GM23338 (cell line): ENCODE measurements around the gene TECPR2. TPM values are rescaled to one million over a fixed set of nuclear protein-coding genes. Genes with fewer than 3 reads are reported as not detected.
A peak's percentile ranks its signal among the peaks of the same experiment; 100 is the strongest.

Experiments used
- ATAC-seq: fragments of 200-7000 bp; cut with Tn5 transposase; 3 replicates; pipeline ENCODE4 v1.9.1; 2020
- DNase-seq: peaks from one replicate; pipeline ENCODE4 v3.0.0-alpha.2; 2015; ENCODE audit warnings: low spot score
- H2AFZ ChIP-seq: fragments of 200-600 bp; sonication (generic); 2 replicates; pipeline ENCODE4 v1.8.0; 2016; ENCODE audit warnings: antibody characterized with exemption, mild to moderate bottlenecking, moderate library complexity
- H3F3A ChIP-seq: fragments of 200-600 bp; sonication (generic); replicated peaks from 2 replicates; pipeline ENCODE4 v1.8.0; 2017; ENCODE audit warnings: antibody characterized with exemption, mixed run types, low read depth
- H3K27ac ChIP-seq: fragments of 200-600 bp; sonication (generic); 2 replicates; pipeline ENCODE4 v1.6.1; 2016; ENCODE audit warnings: low read depth
- H3K27me3 ChIP-seq: fragments of 200-600 bp; sonication (generic); 2 replicates; pipeline ENCODE4 v1.8.0; 2016; ENCODE audit warnings: mild to moderate bottlenecking, mixed run types, moderate library complexity; ENCODE audit not compliant: insufficient read depth
- H3K36me3 ChIP-seq: fragments of 200-600 bp; sonication (generic); 2 replicates; pipeline ENCODE4 v1.8.0; 2016; ENCODE audit warnings: mild to moderate bottlenecking; ENCODE audit not compliant: insufficient read depth
- H3K4me1 ChIP-seq: fragments of 200-600 bp; sonication (generic); 2 replicates; pipeline ENCODE4 v1.8.0; 2016; ENCODE audit warnings: mild to moderate bottlenecking, moderate library complexity; ENCODE audit not compliant: insufficient read depth
- H3K4me2 ChIP-seq: fragments of 200-600 bp; sonication (generic); 2 replicates; pipeline ENCODE4 v1.7.1; 2017; ENCODE audit warnings: mixed run types
- H3K4me3 ChIP-seq: fragments of 200-600 bp; sonication (generic); 2 replicates; pipeline ENCODE4 v1.6.1; 2016; ENCODE audit warnings: mixed run types
- H3K79me2 ChIP-seq: fragments of 200-600 bp; sonication (generic); replicated peaks from 2 replicates; pipeline ENCODE4 v1.8.0; 2017; ENCODE audit warnings: mild to moderate bottlenecking; ENCODE audit not compliant: insufficient read depth
- H3K9me2 ChIP-seq: fragments of 200-600 bp; sonication (generic); 2 replicates; pipeline ENCODE4 v1.8.0; 2017; ENCODE audit not compliant: insufficient read depth
- H4K20me1 ChIP-seq: fragments of 200-600 bp; sonication (generic); replicated peaks from 2 replicates; pipeline ENCODE4 v1.8.0; 2017; ENCODE audit warnings: mild to moderate bottlenecking; ENCODE audit not compliant: insufficient read depth
- H3K27ac Mint-ChIP-seq: 2 replicates; pipeline ENCODE4 v1.8.0; 2020; ENCODE audit warnings: inconsistent platforms, mild to moderate bottlenecking, moderate library complexity, mixed read lengths
- H3K27me3 Mint-ChIP-seq: 3 replicates; pipeline ENCODE4 v1.8.0; 2022; ENCODE audit warnings: low read depth, mild to moderate bottlenecking, moderate library complexity, mixed read lengths, inconsistent platforms; ENCODE audit not compliant: insufficient read depth, poor library complexity
- H3K36me3 Mint-ChIP-seq: 3 replicates; pipeline ENCODE4 v1.8.0; 2021; ENCODE audit warnings: low read depth, mild to moderate bottlenecking, inconsistent platforms, moderate library complexity, mixed read lengths
- H3K4me1 Mint-ChIP-seq: 3 replicates; pipeline ENCODE4 v1.8.0; 2020; ENCODE audit warnings: mild to moderate bottlenecking, inconsistent platforms, mixed read lengths
- H3K4me3 Mint-ChIP-seq: 3 replicates; pipeline ENCODE4 v1.8.0; 2021; ENCODE audit warnings: moderate library complexity, mild to moderate bottlenecking, inconsistent platforms, mixed read lengths
- H3K9me3 Mint-ChIP-seq: 3 replicates; pipeline ENCODE4 v1.8.0; 2020; ENCODE audit warnings: moderate library complexity, mild to moderate bottlenecking, inconsistent platforms, mixed read lengths
- CREB1 ChIP-seq: fragments of 250-450 bp; sonication (Bioruptor Pico); IDR thresholded peaks from 2 replicates; pipeline ENCODE4 v1.5.0; 2020; ENCODE audit warnings: low read depth, mild to moderate bottlenecking, moderate library complexity
- EZH2 ChIP-seq: fragments of 200-600 bp; sonication (generic); IDR thresholded peaks from one replicate; pipeline ENCODE4 v1.8.0; 2017; ENCODE audit warnings: antibody characterized with exemption, mild to moderate bottlenecking, low read depth; ENCODE audit not compliant: unreplicated experiment
- EZH2phosphoT487 ChIP-seq: fragments of 200-600 bp; sonication (generic); IDR thresholded peaks from one replicate; pipeline ENCODE4 v1.8.1; 2018; ENCODE audit warnings: antibody characterized with exemption; ENCODE audit not compliant: unreplicated experiment
- JUNB ChIP-seq: IDR thresholded peaks from one replicate; pipeline ENCODE4 v1.6.1; 2016; ENCODE audit warnings: antibody characterized with exemption; ENCODE audit not compliant: unreplicated experiment
- NANOG ChIP-seq: IDR thresholded peaks from 2 replicates; pipeline ENCODE4 v1.6.1; 2016; ENCODE audit warnings: antibody characterized with exemption, borderline replicate concordance
- POLR2AphosphoS5 ChIP-seq: IDR thresholded peaks from 2 replicates; pipeline ENCODE4 v1.6.1; 2016; ENCODE audit warnings: antibody characterized with exemption, low read depth
- STAT1 ChIP-seq: IDR thresholded peaks from one replicate; pipeline ENCODE4 v1.6.1; 2016; ENCODE audit warnings: antibody characterized with exemption; ENCODE audit not compliant: unreplicated experiment
- ZNF114 ChIP-seq: fragments of 250-450 bp; sonication (Bioruptor Pico); IDR thresholded peaks from 2 replicates; pipeline ENCODE4 v1.5.0; 2020; ENCODE audit warnings: mild to moderate bottlenecking, moderate library complexity
- ZNF331 ChIP-seq: fragments of 250-450 bp; sonication (Bioruptor Pico); IDR thresholded peaks from 2 replicates; pipeline ENCODE4 v1.5.0; 2020; ENCODE audit warnings: low read depth, mild to moderate bottlenecking, moderate library complexity
- polyA plus RNA-seq: library from polyadenylated mRNA; unstranded; fragments of >200 nt; fragmentation: Nextera tagmentation; extraction: Ambion mirVana; gene quantifications from 2 replicates; pipeline ENCODE4 v1.2.1, GENCODE V29; 2016
- total RNA-seq: library from RNA; depleted of rRNA; stranded (reverse); fragments of >200 nt; shearing (Covaris generic); gene quantifications from 2 replicates; pipeline ENCODE4 v1.2.3, GENCODE V29; 2014
- TF ChIP-seq, protein P1 (sequence below): IDR thresholded peaks from one replicate; pipeline ENCODE4 v1.6.1; 2018; ENCODE audit warnings: antibody characterized with exemption; ENCODE audit not compliant: unreplicated experiment
- TF ChIP-seq, protein P2 (sequence below), 2 experiments: fragments of 200-600 bp in 1 of 2; sonication (generic) in 1 of 2; conservative IDR thresholded peaks; 2 replicates each; pipeline versions ENCODE4 v1.5.1 to v1.6.1; 2016 to 2017; ENCODE audit warnings: antibody characterized with exemption in 2 of 2, low read depth in 2 of 2, mild to moderate bottlenecking in 2 of 2, moderate library complexity in 1 of 2
- TF ChIP-seq, protein P3 (sequence below): IDR thresholded peaks from 2 replicates; pipeline ENCODE4 v1.6.1; 2016; ENCODE audit warnings: antibody characterized with exemption

Gene TECPR2
- total and polyA plus RNA-seq, 2 experiments from 2014 or later = 4.8 to 20.5 TPM

DNA sequence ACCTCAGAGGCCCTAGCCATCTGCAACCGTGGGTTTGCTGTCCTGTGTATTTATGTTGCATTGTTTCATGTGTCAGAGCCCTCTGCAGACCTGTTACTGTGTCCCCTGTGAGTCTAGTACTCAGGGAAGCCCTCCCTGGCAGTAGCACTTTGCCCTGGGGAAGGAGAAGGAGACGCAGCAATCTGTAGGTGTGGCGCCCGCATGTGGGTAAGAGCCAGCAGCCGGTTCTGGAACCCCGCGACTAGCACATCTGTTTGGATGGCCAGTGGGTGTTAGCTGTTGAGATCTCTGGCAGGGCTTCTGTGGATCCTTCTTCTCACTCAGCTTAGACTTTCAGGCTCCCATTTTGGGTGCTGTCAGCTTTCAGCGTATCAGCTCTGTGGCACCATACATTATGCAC, 57.0 kb downstream of the TECPR2 start (continued):
- TF ChIP-seq, protein P1, sequence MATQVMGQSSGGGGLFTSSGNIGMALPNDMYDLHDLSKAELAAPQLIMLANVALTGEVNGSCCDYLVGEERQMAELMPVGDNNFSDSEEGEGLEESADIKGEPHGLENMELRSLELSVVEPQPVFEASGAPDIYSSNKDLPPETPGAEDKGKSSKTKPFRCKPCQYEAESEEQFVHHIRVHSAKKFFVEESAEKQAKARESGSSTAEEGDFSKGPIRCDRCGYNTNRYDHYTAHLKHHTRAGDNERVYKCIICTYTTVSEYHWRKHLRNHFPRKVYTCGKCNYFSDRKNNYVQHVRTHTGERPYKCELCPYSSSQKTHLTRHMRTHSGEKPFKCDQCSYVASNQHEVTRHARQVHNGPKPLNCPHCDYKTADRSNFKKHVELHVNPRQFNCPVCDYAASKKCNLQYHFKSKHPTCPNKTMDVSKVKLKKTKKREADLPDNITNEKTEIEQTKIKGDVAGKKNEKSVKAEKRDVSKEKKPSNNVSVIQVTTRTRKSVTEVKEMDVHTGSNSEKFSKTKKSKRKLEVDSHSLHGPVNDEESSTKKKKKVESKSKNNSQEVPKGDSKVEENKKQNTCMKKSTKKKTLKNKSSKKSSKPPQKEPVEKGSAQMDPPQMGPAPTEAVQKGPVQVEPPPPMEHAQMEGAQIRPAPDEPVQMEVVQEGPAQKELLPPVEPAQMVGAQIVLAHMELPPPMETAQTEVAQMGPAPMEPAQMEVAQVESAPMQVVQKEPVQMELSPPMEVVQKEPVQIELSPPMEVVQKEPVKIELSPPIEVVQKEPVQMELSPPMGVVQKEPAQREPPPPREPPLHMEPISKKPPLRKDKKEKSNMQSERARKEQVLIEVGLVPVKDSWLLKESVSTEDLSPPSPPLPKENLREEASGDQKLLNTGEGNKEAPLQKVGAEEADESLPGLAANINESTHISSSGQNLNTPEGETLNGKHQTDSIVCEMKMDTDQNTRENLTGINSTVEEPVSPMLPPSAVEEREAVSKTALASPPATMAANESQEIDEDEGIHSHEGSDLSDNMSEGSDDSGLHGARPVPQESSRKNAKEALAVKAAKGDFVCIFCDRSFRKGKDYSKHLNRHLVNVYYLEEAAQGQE = no peak
- TF ChIP-seq ZNF331 (CRISPR knock-in tag) (no peak), POLR2AphosphoS5 (no peak), CREB1 (CRISPR knock-in tag) (no peak), EZH2phosphoT487 (no peak), EZH2 (no peak)
- TF ChIP-seq, protein P2, sequence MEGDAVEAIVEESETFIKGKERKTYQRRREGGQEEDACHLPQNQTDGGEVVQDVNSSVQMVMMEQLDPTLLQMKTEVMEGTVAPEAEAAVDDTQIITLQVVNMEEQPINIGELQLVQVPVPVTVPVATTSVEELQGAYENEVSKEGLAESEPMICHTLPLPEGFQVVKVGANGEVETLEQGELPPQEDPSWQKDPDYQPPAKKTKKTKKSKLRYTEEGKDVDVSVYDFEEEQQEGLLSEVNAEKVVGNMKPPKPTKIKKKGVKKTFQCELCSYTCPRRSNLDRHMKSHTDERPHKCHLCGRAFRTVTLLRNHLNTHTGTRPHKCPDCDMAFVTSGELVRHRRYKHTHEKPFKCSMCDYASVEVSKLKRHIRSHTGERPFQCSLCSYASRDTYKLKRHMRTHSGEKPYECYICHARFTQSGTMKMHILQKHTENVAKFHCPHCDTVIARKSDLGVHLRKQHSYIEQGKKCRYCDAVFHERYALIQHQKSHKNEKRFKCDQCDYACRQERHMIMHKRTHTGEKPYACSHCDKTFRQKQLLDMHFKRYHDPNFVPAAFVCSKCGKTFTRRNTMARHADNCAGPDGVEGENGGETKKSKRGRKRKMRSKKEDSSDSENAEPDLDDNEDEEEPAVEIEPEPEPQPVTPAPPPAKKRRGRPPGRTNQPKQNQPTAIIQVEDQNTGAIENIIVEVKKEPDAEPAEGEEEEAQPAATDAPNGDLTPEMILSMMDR (conservative IDR thresholded peaks at IDR 0.05; ENCODE audit: low read depth in 2 of 2) = no peak

DNA sequence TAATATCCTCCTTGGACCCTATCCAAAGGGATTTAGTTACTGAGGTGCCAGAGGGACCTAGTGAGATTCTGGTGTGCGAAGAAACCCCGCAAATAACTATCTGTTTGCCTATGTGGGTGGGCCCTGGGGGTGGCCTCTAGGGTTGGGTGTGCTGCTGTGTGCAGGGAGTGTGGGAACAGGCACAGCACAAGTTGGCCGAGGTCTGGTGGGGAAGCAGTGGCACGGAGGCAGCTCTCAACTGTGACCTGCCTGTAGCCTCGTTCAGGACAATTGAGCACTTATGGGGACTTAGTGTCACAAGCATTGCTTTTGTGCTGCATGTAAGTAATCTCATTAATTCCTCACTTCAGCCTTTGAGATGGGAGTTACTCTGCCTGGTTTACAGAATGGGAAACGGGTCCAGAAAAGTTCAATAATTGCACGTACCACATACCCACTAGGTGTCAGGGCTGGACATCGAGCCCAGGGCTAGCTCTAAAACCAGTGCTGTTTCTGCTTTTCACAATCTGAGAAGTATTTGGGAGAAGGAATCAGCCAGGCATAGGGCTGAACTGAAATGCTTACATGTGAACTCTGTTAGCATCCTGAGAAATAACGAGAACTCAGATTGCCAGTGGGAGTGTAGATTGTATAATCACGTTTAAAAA, 58.8 kb downstream of the TECPR2 start:
- Histone ChIP-seq H3K27me3 (no peaks in the 10 kb centered on the region), H3K79me2 (no peaks in the 10 kb centered on the region), H2AFZ (no peak overlapping the region), H3K4me3 (no peak overlapping the region), H3K4me1 (no peaks in the 10 kb centered on the region), H3F3A (no peaks in the 10 kb centered on the region), H3K9me2 (no peaks in the 10 kb centered on the region), H3K4me2 (no peak overlapping the region), H3K27ac (no peak overlapping the region), H4K20me1 (no peaks in the 10 kb centered on the region), H3K36me3 (no peaks in the 10 kb centered on the region)
- Mint-ChIP-seq H3K27me3 (peaks cover 3% of the 10 kb centered on the region), H3K4me1 (peaks cover 9% of the 10 kb centered on the region; the same call in 2 of the 3 replicates), H3K36me3 (peaks cover 10% of the 10 kb centered on the region), H3K4me3 (no peak overlapping the region), H3K27ac (0 out of 2 replicates have a peak overlapping the region, but pooled peaks have one; percentile 3), H3K9me3 (no peaks in the 10 kb centered on the region)
- ATAC-seq (no peak), DNase-seq (no peak)
- no peak for TF ChIP-seq NANOG
- no peak for TF ChIP-seq POLR2AphosphoS5
- TF ChIP-seq, protein P2 (conservative IDR thresholded peaks at IDR 0.05; ENCODE audit: low read depth in 2 of 2) = no peak
- no peak for TF ChIP-seq EZH2phosphoT487
- TF ChIP-seq ZNF114 = no peak
- TF ChIP-seq CREB1 (CRISPR knock-in tag) = no peak
- TF ChIP-seq STAT1 = no peak
- TF ChIP-seq, protein P3, sequence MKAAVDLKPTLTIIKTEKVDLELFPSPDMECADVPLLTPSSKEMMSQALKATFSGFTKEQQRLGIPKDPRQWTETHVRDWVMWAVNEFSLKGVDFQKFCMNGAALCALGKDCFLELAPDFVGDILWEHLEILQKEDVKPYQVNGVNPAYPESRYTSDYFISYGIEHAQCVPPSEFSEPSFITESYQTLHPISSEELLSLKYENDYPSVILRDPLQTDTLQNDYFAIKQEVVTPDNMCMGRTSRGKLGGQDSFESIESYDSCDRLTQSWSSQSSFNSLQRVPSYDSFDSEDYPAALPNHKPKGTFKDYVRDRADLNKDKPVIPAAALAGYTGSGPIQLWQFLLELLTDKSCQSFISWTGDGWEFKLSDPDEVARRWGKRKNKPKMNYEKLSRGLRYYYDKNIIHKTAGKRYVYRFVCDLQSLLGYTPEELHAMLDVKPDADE = no peak
- TF ChIP-seq, protein P1 = no peak
- no peak for TF ChIP-seq JUNB
